ENCODE results near the gene GMDS. TPM values are rescaled to one million over a fixed set of nuclear protein-coding genes. Genes with fewer than 3 reads are reported as not detected.

Gene GMDS
- total RNA-seq, 1 donor from 2014 or later, result 7.7 TPM

DNA sequence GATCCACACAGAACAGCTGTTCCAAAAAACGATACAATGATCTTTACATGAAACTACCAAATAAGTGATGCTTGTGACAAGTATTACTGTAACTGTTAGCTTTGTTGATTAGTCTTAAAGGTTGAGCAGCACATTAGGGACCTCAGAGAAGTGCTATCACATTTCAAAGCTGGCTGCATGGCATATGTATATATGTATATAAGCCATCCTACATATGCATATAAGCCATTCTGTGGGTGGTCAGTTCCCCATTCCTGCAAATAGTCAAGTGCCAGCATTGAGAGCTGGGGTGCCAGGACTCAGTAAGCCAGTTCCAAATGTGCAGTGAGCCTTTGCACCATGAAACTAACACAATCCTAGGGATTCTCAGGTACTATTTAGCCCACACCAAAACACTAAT, 339.4 kb downstream of the GMDS start:
- DNase-seq (ENCODE audit: low read depth in 2 of 2), result no peak

DNA sequence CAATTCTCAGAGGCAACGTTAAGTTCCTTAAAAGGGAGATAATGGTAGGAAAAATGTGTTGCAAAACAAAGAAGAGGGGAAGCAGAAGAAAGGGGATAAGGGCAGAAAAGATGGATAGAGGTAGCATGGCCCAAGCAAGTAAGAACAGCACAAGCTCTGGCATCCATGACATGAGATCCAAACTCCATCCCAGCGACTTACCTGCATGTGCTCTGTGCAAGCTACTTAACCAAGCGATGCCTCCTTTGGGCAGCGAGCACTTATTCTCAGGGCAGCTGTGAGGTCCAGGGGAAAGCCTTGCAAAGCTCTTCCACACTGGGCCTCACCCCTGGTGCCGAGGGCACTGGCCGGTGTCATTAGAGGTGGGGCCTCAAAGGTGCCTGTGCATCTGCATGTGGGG, 340.5 kb downstream of the GMDS start:
- DNase-seq (ENCODE audit: low read depth in 2 of 2), result no peak

DNA sequence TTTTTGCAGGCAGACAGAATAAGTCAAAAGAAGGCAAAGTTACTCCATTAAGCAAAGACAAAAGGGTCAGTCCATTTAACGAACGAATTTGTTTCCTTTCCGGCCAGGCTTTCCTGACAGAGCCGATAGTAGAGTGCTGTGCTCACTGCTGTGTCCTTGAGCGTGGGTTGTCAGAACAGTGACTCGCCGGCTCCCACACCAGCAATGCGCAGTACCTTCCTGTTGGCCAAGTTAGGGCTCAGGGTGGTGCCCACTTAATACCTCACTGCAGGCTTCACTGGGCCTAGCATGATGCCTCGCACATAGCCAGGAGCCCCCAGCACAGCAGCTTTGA, 341.0 kb downstream of the GMDS start:
- peak; percentile 61 to 73 for DNase-seq (ENCODE audit: low read depth in 2 of 2)

DNA sequence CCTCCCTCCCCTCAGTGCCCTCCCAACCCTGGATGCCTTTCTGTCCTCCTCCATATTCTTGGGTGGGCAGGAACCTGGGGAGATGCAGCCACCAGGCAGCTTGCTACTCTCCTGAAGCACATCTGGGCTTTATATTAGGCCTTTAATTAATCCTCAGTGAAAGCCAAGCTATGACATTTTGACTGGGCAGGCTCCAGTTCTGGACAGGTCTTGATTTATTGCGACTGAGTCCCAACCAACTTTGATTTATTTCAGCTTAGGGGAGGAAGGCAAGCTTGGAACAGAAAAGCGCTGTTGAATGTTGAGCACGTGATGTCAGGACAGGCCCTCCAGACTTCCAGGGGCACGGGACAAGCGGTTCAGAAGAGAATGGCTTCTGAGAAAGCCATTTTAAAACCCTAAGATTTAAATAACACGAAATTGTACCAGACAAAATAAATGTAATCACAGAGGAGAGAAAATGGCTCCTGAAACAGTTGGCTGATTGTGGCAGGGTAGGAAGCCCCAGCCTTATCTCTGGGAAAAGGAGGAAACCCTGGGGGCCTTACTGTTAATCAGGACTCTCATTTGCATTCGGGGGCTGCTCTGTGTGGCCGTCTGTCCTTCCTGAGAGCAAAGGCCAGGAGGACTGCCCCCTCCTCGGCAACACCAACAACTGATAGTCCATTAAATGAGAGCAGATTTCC, 341.5 kb downstream of the GMDS start:
- peak; percentile 31 to 48 for DNase-seq (ENCODE audit: low read depth in 2 of 2)

DNA sequence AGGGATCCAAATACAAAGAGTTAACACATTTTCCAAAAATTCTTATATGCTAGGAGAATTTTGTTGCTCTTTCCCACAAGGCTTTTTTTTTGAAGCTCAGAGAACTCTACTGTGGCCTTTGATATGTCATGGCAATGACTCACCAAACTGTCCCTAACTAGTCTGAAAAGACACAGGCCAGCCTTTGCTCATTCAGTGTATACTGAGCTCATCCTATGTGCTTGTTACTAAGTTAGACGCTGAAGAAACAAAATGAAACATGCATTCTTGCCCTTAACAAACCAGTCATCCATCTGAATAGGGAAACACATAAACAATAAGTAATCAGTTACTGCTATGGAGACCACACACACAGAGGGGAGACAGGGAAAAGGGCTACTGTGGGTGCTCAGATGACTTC, 343.8 kb downstream of the GMDS start:
- peak in 1 of 2 donors; percentile 34 for DNase-seq (ENCODE audit: low read depth in 2 of 2)

DNA sequence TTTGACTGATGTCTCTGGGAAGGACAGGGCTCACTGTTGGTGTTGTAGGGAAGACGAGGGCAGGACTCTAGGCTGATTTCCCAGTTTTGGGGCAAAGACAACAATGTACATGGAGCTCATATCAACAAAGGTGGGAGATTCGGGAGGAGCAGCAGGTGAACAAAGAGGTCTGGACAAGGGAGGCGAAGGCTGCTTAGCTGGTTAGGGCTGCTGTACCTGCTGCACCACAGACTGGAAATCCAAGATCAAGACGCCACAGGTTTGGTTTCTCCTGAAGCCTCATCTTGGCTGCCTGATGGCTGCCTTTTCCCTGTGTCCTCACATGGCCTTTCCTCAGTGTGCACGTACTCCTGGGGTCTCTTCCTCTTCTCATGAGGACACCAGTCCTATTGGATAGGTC, 348.5 kb downstream of the GMDS start:
- DNase-seq (ENCODE audit: low read depth in 2 of 2), result no peak

DNA sequence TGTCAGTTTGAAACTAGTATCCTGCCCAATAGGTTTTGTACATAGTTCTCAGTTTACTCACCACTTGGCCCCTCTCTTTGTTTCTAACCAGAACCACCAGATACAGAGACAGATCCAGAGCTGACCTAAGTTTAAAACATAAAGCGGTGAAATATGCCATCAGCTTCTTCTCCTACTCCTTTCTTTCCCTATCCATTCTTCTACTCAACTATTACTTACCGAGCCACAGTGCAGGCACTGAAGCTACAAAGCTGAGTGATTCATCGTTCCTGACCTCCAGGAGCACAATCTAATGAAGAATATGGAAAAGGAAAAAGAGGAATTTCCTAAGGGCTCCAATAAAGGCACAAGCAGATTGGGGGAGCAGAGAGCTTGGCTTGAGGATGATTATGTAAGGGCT, 349.7 kb downstream of the GMDS start:
- peak in 1 of 2 donors; percentile 30 for DNase-seq (ENCODE audit: low read depth in 2 of 2)

DNA sequence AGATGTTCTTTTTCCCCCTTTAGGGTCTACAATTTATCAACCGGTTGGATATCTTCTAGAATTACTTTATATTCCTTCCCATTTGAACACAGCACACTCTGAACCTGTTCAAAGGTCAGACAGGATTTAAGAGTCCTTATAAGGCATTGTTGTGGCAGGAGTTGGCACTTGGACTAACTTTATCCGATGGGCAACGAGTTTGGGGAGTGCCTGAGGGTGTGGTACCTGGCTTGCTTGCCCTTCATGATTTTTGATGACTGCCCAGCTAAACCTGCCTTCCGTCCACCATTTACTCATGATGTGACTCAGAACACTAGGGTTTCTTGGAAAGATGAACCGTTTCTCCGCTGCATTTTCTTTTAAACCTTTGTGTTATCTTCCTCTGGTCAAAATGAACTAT, 350.5 kb downstream of the GMDS start:
- DNase-seq (ENCODE audit: low read depth in 2 of 2), result no peak

DNA sequence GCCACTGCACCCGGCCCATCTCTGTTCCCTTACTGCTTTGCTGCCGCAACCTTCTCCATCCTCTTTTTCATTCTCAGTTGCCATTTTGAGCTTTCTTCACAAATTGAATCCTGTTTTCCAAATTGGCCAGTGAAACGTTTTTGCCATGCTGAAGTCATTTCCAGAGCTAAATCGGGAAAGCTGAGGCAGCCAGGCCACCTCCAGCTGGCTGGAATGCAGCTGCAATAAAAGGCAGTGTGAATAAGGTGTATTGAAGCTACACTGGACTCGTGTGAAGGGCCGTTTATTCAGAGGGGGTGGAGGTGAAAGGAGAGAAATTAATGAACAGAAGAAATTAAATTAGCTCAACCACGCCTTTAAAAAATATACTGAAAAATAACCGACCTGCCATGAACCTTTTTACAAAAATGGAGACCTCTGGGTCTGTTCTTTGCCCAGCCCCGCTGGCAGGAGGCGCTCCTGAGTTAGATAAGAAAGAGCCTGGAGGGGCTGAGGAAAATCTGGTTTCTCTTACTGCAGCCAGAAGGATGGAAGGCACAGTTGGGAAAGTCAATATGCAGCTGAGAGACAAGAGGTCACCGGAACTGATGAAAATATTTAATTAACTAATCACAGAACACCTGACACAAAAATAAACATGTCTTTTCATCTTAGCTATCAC, 351.8 kb downstream of the GMDS start:
- DNase-seq (ENCODE audit: low read depth in 2 of 2), result peak in 1 of 2 donors; percentile 20

DNA sequence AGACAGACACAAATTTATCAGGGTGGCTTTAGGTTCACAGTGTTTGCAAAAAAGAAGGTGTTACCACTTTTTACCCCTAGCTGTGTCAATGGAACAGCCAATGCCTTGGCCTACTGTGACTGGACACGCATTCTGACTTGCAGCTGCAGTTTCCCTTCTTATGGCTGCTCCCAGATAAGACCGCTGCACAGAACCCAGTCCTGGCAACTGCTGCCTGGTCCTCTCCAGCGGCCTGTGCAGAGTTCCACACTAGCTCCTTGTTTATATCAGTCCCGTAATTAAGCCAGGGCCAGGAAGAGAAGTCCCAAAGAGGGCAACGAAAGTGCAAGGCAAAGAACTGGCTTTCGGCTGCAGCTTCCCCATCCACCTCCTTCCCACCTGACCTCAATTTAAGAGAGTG, 352.7 kb downstream of the GMDS start:
- no peak for DNase-seq (ENCODE audit: low read depth in 2 of 2)

DNA sequence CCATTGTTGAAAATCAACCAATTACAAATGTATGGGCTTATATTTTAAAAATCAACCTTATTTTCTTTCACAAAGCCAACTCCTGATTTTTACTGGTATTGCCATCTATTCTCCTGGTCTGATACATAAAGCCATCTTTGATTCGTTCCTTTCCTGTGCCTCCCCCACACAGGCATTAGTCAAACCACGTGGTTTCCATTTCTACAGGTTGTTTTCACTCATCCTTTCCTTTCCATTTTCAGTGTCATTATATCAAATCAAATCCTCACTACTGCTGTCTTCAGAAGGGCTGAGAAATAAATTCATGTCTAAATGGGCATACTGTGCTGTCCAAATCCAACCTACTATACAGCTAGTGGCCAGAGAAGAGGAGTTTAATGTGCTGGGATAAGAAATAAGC, 354.4 kb downstream of the GMDS start:
- DNase-seq (ENCODE audit: low read depth in 2 of 2), result no peak

DNA sequence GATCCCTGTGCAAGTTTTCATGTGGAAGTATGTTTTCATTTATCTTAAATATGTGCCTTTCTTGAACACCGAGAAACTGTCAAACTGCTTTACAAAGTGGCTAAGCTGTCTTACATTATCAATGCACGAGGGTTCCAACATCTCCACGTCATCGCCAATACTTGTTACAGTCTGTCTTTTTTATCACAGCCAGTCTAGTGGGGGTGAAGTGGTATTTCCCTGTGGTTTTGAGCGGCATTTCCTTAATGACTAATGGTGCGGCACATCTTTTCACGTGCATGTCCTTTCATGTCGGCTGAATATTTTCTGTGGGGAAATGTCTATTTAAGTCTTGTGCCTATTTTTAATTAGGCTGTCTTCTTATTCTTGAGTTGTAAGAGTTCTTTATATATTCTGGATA, 355.3 kb downstream of the GMDS start:
- peak in 1 of 2 donors; percentile 50 for DNase-seq (ENCODE audit: low read depth in 2 of 2)

DNA sequence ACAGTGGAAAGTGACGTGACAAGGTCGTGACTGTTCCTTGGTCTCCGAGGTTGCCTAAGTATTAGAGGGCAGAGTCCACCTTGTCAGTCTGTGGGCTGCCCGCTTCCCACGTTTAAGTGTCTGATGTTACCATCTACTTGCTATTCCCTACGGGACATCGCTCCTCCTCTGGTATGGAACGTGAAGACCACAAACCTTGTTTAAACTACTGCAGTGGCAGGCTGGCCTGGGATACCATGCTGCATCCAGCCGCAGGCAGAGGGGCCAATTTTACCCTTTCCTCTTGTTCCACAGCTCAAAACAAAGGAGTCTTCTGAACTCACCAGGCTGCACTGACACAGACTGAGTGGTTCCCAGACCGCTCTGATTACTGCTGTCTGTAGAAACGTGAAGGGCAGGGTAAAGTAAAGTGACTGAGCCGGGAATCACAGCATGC, 359.8 kb downstream of the GMDS start:
- DNase-seq (ENCODE audit: low read depth in 2 of 2), result no peak

DNA sequence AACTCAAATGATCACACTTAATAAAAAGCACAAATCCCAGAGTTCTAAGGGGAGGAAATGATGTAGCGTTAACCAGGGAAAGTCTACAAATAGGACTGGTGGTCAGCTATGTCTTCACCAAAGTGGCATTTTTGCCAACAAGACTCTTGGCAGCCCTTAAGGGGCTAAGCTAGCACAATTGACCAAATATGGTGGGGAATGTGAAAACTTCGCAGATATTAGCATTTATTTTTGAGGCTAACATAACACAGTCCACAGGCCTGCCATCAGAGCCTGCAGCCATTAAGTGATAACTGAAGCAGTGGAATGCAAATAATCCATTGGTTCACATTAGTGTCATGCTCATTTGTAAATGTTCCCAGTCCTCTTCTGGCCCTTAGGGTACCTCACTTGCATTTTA, 361.1 kb downstream of the GMDS start:
- DNase-seq (ENCODE audit: low read depth in 2 of 2), result no peak

DNA sequence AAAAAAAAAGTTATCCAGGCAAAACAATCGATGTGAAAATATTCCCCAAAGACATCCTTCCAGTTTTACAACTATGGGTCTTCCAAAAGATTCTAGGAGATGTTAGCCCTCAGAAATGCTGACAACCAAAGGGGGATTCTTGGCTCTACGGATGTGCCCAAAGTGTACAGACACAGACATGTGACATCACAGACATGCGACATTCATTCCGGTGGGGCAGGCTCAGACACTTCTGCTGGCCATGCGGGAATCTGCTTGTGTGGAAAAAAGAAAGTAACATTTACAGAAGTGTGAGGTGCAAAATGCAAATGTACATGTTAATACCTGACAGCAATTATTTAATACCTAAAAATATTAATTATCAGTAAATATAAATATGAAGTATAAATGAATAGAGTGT, 367.1 kb downstream of the GMDS start:
- no peak for DNase-seq (ENCODE audit: low read depth in 2 of 2)

DNA sequence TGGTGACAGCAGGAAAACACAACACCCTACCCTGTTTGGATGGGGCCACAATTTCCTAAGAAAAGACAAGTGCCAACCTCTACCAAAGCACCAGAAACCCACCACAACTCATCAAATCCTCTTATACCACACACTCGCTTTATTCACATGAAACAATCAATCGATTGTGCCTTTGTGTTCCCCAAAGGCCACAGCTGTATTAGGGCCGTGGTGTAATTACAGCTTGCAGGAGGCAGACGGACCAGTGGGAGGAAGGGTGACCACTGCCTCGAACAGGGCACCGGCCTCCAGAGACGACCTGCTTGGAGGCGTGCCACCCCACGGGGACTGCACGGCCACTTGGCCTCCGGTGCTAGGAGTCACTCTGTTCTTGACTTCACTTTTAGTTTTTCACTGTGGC, 371.6 kb downstream of the GMDS start:
- no peak for DNase-seq (ENCODE audit: low read depth in 2 of 2)

DNA sequence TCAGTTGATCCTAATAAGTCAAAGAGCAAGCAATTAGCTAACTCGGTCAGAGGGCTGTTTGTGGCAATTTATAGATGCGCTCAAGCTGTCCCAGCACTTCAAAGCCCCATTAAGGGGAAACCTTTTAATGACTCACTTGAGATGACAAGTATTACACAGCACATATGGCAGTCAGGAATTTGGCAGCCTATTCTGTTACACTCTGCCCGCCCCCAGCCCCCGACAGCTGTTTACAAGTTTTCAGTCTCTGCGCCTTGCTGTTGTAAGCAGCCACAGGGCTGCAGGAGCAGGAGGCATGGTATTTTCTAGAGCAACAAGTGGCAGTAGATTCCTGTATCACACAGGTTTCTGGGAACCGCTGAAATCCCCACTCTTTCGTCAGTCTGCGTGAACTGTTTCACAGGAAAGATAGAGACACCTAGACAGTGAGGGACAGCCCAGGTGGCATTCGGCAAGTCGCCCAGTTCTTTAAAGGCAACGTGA, 372.7 kb downstream of the GMDS start:
- DNase-seq (ENCODE audit: low read depth in 2 of 2), result peak; percentile 10 to 19

DNA sequence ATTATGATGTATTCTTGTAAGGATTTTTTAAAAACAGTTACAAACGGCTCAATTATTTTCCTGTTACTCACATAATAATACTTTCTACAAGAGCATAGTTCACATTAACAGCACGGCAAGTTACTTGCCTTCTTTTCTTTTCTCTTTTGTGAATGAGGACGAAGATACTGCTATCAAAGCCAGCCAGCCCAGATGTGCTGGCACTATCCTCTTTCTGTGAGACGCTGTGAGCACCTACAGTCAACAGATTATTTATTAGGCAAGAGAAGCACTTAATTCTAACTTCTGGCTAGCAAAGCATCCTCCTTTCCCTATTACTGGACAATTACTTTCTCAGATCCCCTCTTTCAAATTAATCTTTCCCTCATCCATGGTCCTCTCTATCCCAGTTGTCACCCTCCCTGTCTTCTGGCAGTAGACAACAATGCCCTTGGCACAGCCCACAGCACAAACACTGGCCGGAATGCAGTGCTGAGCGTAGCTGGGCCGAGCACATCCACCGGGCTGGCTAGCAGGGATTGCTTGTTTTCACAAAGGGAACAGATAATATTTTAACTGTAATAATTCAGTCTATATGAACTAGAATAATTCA, 373.6 kb downstream of the GMDS start:
- peak in 1 of 2 donors; percentile 56 for DNase-seq (ENCODE audit: low read depth in 2 of 2)

DNA sequence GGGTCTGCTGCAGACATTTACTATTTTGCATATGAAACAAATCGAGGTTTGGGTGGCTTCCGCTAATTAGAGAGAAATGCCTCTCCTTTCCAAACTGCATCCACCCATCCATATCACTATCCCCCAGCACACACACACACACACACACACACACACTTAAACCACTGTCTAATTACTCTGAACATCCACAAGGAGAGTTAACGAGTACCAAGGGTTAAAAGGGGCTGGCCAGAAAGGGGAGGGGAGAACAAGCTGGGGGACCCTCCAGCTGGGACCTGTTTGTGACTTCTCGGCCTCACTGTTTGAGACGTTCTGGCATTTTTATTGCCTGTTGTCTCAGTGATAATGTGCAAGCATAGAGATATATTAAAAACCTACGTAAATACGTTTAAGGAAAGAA, 374.5 kb downstream of the GMDS start:
- no peak for DNase-seq (ENCODE audit: low read depth in 2 of 2)

DNA sequence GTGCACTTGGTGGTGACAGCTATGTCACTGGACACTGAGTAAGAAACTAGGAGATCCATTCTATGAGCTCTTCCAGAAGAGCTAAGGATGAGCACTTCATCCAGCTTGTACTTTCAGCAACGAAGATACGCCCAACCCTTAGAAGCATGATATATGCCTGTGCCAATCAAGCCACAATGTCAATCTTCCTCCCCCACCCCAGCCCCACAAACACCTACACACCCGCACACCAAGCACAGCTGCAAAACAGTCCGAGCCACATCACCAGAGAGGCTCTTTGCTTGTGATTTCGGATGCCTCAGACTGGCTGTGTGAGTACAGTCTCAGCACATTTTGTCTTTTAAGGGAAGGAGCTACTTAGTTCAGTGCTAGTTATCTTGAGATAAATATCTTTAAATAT, 375.2 kb downstream of the GMDS start:
- DNase-seq (ENCODE audit: low read depth in 2 of 2), result no peak

DNA sequence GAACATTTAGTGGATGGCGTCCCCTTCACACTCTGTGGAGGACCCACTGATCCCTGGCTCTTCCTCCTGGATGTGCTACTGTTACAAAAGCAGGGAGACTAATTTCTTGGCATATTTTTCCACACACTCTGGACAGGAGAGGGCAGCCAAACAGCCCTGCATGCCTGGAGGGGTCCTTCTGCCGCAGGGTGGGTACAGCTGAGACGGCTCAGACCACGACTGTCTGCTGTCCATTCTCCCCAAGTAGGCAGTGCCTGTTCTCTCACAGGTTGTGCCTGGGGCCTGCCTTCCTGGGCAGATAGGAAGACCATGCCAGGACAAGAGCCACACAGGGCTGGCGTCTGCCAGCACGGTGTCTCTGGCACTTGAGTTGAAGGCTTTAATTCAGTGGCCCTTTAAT, 375.6 kb downstream of the GMDS start:
- DNase-seq (ENCODE audit: low read depth in 2 of 2), result no peak

DNA sequence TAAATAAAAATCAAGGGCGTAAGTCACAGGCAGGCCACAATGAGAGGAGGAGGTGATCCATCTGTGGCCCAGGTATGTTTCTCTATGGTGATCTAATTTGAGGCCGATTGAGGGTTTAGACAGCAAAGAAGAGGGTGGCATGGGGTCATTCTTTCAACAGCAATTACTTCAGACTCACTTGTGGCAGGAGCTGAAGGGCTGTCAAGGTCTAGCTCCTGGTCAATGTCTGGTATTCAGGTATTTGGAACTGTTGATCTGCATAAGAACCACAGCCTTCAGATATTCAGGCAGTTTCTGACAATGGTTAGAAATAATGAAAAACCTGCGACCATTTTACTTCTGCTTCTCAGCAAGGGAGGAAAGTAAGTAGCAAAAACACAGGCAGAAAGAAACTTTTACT, 376.1 kb downstream of the GMDS start:
- no peak for DNase-seq (ENCODE audit: low read depth in 2 of 2)

Data from lung microvascular endothelial cell (primary cell).